BJ (cell line): Measurements from ENCODE around the gene EMD. TPM values are rescaled to one million over a fixed set of nuclear protein-coding genes. Genes with fewer than 3 reads are reported as not detected.
"Not testable (repeated sequence)": the region's sequence is repeated elsewhere in the genome, so short reads cannot be mapped to it uniquely, and the experiment has no call there.

Experiments
- CTCF ChIA-PET: fragments of 350-600 bp; formaldehyde crosslinking; extraction: SDS; loops from one replicate; lab custom pipeline; 2021; ENCODE audit warnings: antibody characterized with exemption, inconsistent platforms; lab: Yijun Ruan, JAX
- POLR2A ChIA-PET: fragments of 300-600 bp; sonication (Branson Sonifier 250); formaldehyde crosslinking; extraction: SDS; loops from one replicate; lab custom pipeline; 2021; ENCODE audit warnings: antibody characterized with exemption; lab: Charles Lee
- DNase-seq: peaks from one replicate; pipeline ENCODE4 v3.0.0-alpha.2; 2011; ENCODE audit warnings: low read depth
- H3K27me3 ChIP-seq: 2 replicates; pipeline ENCODE4 v1.6.0; 2011; ENCODE audit warnings: low read length; ENCODE audit not compliant: control insufficient read depth, insufficient read depth
- H3K36me3 ChIP-seq: 2 replicates; pipeline ENCODE4 v1.5.1; 2011; ENCODE audit warnings: low read length; ENCODE audit not compliant: control insufficient read depth, insufficient read depth
- H3K4me3 ChIP-seq: 2 replicates; pipeline ENCODE4 v1.5.1; 2011; ENCODE audit warnings: low read depth, mild to moderate bottlenecking, control low read depth, low read length
- polyA plus RNA-seq: library from polyadenylated mRNA; depleted of rRNA; stranded (reverse); fragments of >200 nt; gene quantifications from 2 replicates; pipeline ENCODE4 v1.2.3, GENCODE V29; 2011
- TF ChIP-seq, protein P1 (sequence below): IDR thresholded peaks from 2 replicates; pipeline ENCODE4 v1.5.1; 2011; ENCODE audit warnings: low read depth, mild to moderate bottlenecking, control low read depth, inconsistent platforms, low read length, moderate library complexity; ENCODE audit not compliant: insufficient read depth

EMD gene
- polyA plus RNA-seq, 1 experiment, result 71.0 TPM

DNA sequence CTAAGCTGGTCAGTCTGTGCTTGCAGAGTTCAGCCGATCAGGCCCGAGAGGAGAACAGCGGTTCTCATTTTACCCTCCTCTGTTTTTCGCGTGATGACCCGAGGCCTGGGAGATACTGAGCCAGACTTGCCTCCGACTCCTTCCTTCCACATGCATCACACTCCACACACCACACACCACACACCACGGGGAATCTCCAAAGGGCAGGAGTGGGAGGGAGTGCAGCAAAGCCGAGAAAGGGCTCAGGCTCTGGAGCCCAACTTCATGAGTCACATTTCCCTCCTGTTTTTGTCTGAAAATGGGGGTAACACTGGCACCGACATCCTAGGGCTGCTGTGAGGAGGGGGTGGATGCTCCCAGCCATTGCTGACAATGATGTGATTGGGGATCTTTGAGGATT is 44.6 kb upstream of the EMD start:
- DNase-seq, result no peak
- Histone ChIP-seq H3K4me3 (no peak overlapping the region), H3K36me3 (no peaks in the 10 kb centered on the region), H3K27me3 (no peaks in the 10 kb centered on the region; the same call in 1 of the 2 replicates)
- TF ChIP-seq, protein P1, sequence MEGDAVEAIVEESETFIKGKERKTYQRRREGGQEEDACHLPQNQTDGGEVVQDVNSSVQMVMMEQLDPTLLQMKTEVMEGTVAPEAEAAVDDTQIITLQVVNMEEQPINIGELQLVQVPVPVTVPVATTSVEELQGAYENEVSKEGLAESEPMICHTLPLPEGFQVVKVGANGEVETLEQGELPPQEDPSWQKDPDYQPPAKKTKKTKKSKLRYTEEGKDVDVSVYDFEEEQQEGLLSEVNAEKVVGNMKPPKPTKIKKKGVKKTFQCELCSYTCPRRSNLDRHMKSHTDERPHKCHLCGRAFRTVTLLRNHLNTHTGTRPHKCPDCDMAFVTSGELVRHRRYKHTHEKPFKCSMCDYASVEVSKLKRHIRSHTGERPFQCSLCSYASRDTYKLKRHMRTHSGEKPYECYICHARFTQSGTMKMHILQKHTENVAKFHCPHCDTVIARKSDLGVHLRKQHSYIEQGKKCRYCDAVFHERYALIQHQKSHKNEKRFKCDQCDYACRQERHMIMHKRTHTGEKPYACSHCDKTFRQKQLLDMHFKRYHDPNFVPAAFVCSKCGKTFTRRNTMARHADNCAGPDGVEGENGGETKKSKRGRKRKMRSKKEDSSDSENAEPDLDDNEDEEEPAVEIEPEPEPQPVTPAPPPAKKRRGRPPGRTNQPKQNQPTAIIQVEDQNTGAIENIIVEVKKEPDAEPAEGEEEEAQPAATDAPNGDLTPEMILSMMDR, result no peak
- ChIA-PET POLR2A (no interaction called here), CTCF (no interaction called here)

DNA sequence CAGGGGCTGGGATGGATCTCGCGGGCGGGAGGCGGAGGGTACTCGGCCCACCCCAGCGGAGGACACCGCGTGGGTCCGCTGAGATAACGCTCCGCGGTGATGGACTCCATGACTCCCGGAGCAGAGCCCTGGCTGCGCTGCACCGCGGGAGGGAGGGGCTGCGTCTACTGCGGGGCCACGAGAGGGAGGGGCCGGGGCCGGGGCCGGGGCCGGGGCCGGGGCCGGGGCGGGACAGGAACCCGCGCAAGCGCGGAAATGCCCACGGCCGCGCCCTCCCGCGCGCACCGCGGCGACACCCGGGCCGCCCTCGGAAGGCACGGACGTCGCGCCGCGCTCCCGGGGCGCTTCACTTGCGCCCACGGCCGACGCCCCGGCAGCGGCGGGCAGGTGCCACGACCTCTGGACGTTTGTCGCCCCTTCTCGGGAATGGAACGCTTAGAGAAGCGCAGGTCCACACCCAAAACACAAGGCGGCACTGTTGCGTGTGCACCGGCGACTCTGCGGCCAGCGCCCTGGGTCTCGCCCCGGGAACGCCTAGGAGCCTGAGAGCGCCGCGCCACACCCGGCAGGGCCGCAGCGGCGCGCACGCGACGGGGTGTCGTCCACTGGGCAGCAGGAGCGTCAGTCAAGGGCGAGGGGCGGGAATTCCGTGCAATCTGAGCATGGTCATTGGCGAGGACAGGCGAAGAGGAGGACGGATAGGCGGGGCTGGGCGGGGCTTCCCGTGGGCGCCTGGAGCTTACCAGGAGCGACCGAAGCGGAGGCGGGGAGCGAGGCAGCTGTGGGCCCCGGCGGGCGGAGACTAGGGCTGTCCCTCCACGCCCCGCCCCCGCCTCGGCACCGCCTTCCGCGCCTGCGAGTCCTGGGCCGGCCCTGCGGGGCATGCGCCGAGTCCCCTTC is 37.4 kb upstream of the EMD start:
- H3K4me3 ChIP-seq, H3K27me3 ChIP-seq, DNase-seq, POLR2A ChIA-PET, CTCF ChIA-PET, H3K36me3 ChIP-seq: not testable (repeated sequence)

DNA sequence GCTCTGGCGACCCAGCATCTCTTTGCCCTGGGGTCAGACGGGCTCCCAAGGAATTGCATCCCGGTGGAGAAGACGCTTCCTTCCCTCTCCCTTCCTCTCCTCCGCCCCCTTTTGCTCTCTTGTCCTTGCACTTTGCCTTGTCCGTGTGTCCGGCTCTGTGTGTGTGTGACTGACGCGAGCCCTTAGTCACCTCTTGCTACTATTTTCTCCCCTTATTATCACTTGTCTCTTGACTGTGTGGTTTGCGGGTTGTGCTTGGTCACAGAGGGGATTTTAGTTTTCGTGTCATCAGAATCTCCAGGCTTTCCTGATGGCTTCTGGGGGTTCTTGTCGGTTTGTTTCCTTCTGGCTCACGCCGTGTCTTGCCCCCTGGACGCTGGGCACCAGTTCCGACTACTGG is 36.0 kb upstream of the EMD start:
- H3K27me3 ChIP-seq, DNase-seq, H3K4me3 ChIP-seq, CTCF ChIA-PET, POLR2A ChIA-PET, H3K36me3 ChIP-seq: not testable (repeated sequence)

DNA sequence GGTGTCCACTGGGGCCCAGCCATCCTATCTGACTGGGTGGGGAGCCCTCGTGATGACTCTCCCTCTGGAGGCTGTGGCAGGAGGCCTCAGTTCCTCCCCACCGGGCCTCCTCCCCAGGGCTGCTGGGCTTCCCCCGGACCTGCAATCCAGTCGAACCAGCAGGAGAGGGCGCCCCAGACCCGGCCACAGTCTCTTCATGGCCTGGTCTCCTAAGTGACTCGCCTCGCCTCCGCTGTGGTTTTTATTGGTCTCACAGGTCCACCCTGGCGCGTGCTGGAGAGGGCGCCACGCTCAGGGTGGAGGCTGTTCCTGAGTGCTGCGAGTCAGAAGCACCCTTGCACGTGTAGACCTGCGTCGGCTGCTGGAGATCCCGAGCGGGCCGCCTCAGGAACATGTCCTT is 35.5 kb upstream of the EMD start:
- DNase-seq, H3K36me3 ChIP-seq, POLR2A ChIA-PET, H3K4me3 ChIP-seq, CTCF ChIA-PET, H3K27me3 ChIP-seq: not testable (repeated sequence)

DNA sequence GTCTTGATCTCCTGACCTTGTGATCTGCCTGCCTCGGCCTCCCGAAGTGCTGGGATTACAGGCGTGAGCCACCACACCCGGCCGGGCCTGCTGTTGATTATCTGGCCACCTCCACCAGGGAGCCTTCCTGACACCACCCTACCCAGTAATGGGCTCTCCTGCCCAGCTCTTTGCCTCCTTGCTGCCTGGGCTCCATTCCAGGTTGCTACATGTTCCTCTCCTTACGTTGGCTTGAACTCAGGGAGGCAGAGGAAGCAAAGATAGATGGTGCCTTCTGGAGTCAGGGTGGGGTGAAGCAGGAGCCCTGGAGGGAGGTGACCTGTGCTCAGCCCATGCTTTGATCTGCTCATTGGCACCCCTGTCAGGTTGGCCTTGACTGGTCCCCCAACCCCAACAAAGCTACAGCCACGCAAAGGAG is 31.0 kb upstream of the EMD start:
- TF ChIP-seq, protein P1, result no peak
- ChIA-PET CTCF (no interaction called here), POLR2A (no interaction called here)
- H3K4me3 ChIP-seq, result no peak overlapping the region
- no peaks in the 10 kb centered on the region for H3K27me3 ChIP-seq
- peaks cover 38% of the 10 kb centered on the region for H3K36me3 ChIP-seq
- DNase-seq, result no peak

DNA sequence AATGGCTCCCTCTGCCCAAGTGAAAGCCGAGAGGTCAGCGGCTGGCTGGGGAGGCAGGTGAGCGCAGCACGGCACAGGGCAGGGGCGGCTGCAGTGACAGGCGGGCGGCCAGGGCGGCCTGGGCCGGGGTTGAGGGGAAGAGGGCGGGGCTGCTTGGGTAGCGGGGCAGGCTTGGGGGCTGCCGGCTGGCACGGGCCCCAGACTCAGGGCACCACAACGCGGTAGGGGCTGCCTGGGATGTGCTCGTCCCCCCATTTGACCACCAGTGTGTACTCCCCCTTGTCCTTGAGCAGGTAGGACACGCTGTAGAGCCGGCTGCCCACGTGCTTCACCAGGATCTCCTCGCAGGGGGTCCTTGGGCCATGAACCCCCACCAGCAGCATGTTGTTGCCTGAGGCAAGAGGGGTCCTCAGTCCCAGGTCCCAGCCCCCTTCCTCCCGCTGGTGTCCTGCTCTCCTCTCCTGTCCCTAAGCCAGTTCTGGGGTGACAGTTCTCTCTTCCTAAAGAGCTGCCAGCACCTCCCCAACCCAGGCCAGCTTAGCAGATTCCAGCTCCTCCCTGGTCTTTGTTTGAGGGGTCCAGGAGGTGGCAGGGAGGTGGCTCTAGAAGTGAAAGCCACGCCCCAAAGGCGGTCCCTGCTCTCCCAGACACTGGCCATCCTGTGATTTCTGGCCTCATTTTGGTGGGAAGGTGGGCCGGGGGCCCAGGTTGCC is 30.3 kb upstream of the EMD start:
- Histone ChIP-seq H3K36me3 (peaks cover 43% of the 10 kb centered on the region), H3K4me3 (no peak overlapping the region), H3K27me3 (no peaks in the 10 kb centered on the region)
- no peak for DNase-seq
- ChIA-PET POLR2A (no interaction called here), CTCF (no interaction called here)
- TF ChIP-seq, protein P1, result no peak
